ENCODE measurements around the gene PLCB3.

Gene PLCB3

GRCh38 chr11:64230171-64230984 is 21.0 kb upstream of the PLCB3 start, which contains the start of gene DNAJC4:
DNAJC4 (plus strand) TSS chr11:64230548; CDS start chr11:64230855, 307 bp downstream.
- TF ChIP-seq CTCF (IDR thresholded peaks at IDR 0.05; ENCODE audit: low read length) (no peak), EZH2 (IDR thresholded peaks at IDR 0.05; ENCODE audit: borderline replicate concordance, low read length) (no peak)

DNA sequence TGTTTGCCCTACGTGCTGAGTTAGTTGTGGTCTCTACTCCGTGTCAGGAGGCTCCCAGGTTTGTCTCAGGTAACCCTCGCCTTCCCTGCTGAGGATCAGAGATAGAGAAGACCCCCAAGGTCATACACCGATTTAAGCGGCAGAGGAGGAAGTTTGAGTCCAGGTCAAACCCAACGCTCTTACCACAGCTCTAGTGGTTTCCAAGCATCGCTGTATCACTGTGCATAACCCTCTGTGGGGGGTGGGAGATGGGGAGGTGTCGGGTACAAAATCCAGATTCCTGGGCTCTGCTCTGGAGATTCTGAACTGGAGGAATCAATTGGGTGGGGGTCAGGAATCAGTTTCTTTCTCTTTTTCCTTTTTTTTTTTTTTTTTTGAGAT is 20.4 kb upstream of the PLCB3 start:
- Histone ChIP-seq H3K4me1 (ENCODE audit: insufficient read depth, low read length, severe bottlenecking) (peaks cover 61% of the 10 kb centered on the region), H3K9ac (ENCODE audit: low read length) (peak overlapping the region; percentile 71), H3K36me3 (ENCODE audit: insufficient read depth, low read length) (peaks cover 5% of the 10 kb centered on the region; the same call in 1 of the 2 replicates), H3F3A (ENCODE audit: insufficient read depth, low read length) (no peaks in the 10 kb centered on the region), H2AFZ (ENCODE audit: low read length) (no peak overlapping the region), H3K9me2 (ENCODE audit: low read depth, low read length) (no peaks in the 10 kb centered on the region), H3K9me3 (ENCODE audit: low read length) (no peaks in the 10 kb centered on the region), H3K79me2 (ENCODE audit: insufficient read depth, low read length) (no peaks in the 10 kb centered on the region), H3K27me3 (ENCODE audit: insufficient read depth, low read length) (no peaks in the 10 kb centered on the region), H3K4me2 (ENCODE audit: low read length) (peak overlapping the region; percentile 79), H4K20me1 (ENCODE audit: insufficient read depth, low read length) (no peaks in the 10 kb centered on the region), H3K4me3 (ENCODE audit: low read depth, low read length, poor library complexity, severe bottlenecking) (peak overlapping the region; percentile 68), H3K27ac (ENCODE audit: low read depth, low read length, poor library complexity, severe bottlenecking) (peak overlapping the region; percentile 79)
- TF ChIP-seq CTCF (IDR thresholded peaks at IDR 0.05; ENCODE audit: low read length) (no peak), EZH2 (IDR thresholded peaks at IDR 0.05; ENCODE audit: borderline replicate concordance, low read length) (no peak)

More at GRCh38 chr11:64230171-64230984, 21.0 kb upstream of the PLCB3 start, which contains the start of gene DNAJC4:
- no peaks in the 10 kb centered on the region for H3F3A ChIP-seq (ENCODE audit: insufficient read depth, low read length)
- H3K27ac ChIP-seq (ENCODE audit: low read depth, low read length, poor library complexity, severe bottlenecking), result peak within 1 kb of the TSS; percentile 79
- peak within 1 kb of the TSS; percentile 68 for H3K4me3 ChIP-seq (ENCODE audit: low read depth, low read length, poor library complexity, severe bottlenecking)
- peaks cover under 1% of the 10 kb centered on the region; the same call in 1 of the 2 replicates for H3K36me3 ChIP-seq (ENCODE audit: insufficient read depth, low read length)
- H3K4me1 ChIP-seq (ENCODE audit: insufficient read depth, low read length, severe bottlenecking), result peaks cover 58% of the 10 kb centered on the region
- no peaks in the 10 kb centered on the region for H4K20me1 ChIP-seq (ENCODE audit: insufficient read depth, low read length)
- no peaks in the 10 kb centered on the region for H3K79me2 ChIP-seq (ENCODE audit: insufficient read depth, low read length)
- H3K9me3 ChIP-seq (ENCODE audit: low read length), result no peaks in the 10 kb centered on the region
- H2AFZ ChIP-seq (ENCODE audit: low read length), result no peak within 1 kb of the TSS
- peak within 1 kb of the TSS; percentile 79 for H3K4me2 ChIP-seq (ENCODE audit: low read length)
- H3K9ac ChIP-seq (ENCODE audit: low read length), result peak within 1 kb of the TSS; percentile 71
- H3K27me3 ChIP-seq (ENCODE audit: insufficient read depth, low read length), result no peaks in the 10 kb centered on the region
- no peaks in the 10 kb centered on the region for H3K9me2 ChIP-seq (ENCODE audit: low read depth, low read length)

- H3K27ac ChIP-seq (ENCODE audit: low read depth, low read length, poor library complexity, severe bottlenecking), result no peak overlapping the region
- no peaks in the 10 kb centered on the region for H4K20me1 ChIP-seq (ENCODE audit: insufficient read depth, low read length)
- no peaks in the 10 kb centered on the region for H3K79me2 ChIP-seq (ENCODE audit: insufficient read depth, low read length)
- H3K4me1 ChIP-seq (ENCODE audit: insufficient read depth, low read length, severe bottlenecking), result peaks cover 60% of the 10 kb centered on the region
- peak overlapping the region; percentile 79; the same call in 1 of the 2 replicates for H3K4me2 ChIP-seq (ENCODE audit: low read length)
- no peaks in the 10 kb centered on the region for H3K9me3 ChIP-seq (ENCODE audit: low read length)
- no peak overlapping the region for H3K9ac ChIP-seq (ENCODE audit: low read length)
- no peaks in the 10 kb centered on the region for H3F3A ChIP-seq (ENCODE audit: insufficient read depth, low read length)
- no peak overlapping the region for H2AFZ ChIP-seq (ENCODE audit: low read length)
- TF ChIP-seq EZH2 (IDR thresholded peaks at IDR 0.05; ENCODE audit: borderline replicate concordance, low read length) (no peak), CTCF (IDR thresholded peaks at IDR 0.05; ENCODE audit: low read length) (no peak)
- H3K4me3 ChIP-seq (ENCODE audit: low read depth, low read length, poor library complexity, severe bottlenecking), result peak overlapping the region; percentile 68
- H3K27me3 ChIP-seq (ENCODE audit: insufficient read depth, low read length), result no peaks in the 10 kb centered on the region
- peaks cover 5% of the 10 kb centered on the region; the same call in 1 of the 2 replicates for H3K36me3 ChIP-seq (ENCODE audit: insufficient read depth, low read length)
- H3K9me2 ChIP-seq (ENCODE audit: low read depth, low read length), result no peaks in the 10 kb centered on the region
Measured at GRCh38 chr11:64231546-64231945, 19.8 kb upstream of the PLCB3 start.

Measured in OCI-LY1 (cell line).